GM21737 (cell line): Measurements from ENCODE around the gene MACC1.

ENCODE experiments used
- ATAC-seq: cut with Tn5 transposase; IDR thresholded peaks from one replicate; pipeline ENCODE4 v1.9.1; 2021; ENCODE audit warnings: mild to moderate bottlenecking, moderate library complexity; ENCODE audit not compliant: unreplicated experiment

The MACC1 gene

GRCh38 chr7:20217193-20217948 is at the start of gene MACC1:
TSS of gene MACC1 (minus strand) at chr7:20217384. CDS start at chr7:20161862, 55,522 bp downstream.
- ATAC-seq: peak; percentile 52

- no peak for ATAC-seq
Observed at GRCh38 chr7:20264623-20265022, 47.4 kb upstream of the MACC1 start.

GRCh38 chr7:20260223-20260622 is 43.0 kb upstream of the MACC1 start:
- no peak for ATAC-seq

- no peak for ATAC-seq
Observed at GRCh38 chr7:20257212-20257611, 40.0 kb upstream of the MACC1 start.

- no peak for ATAC-seq
Observed at GRCh38 chr7:20249920-20250319, 32.7 kb upstream of the MACC1 start.

- ATAC-seq: no peak
Observed at GRCh38 chr7:20249376-20249775, 32.2 kb upstream of the MACC1 start.

- no peak for ATAC-seq
Observed at GRCh38 chr7:20246236-20246635, 29.1 kb upstream of the MACC1 start.

GRCh38 chr7:20244334-20245120 is 27.3 kb upstream of the MACC1 start:
- no peak for ATAC-seq

GRCh38 chr7:20241911-20242261 is 24.7 kb upstream of the MACC1 start:
- ATAC-seq: peak; percentile 31

GRCh38 chr7:20241194-20241910 is 24.2 kb upstream of the MACC1 start:
- no peak for ATAC-seq

- ATAC-seq: peak; percentile 33
Observed at GRCh38 chr7:20240080-20240926, 23.1 kb upstream of the MACC1 start.

- ATAC-seq: peak; percentile 83
Observed at GRCh38 chr7:20238754-20239324, 21.7 kb upstream of the MACC1 start.

GRCh38 chr7:20238194-20238753 is 21.1 kb upstream of the MACC1 start:
- ATAC-seq: no peak

- no peak for ATAC-seq
Observed at GRCh38 chr7:20237464-20238193, 20.4 kb upstream of the MACC1 start.

- no peak for ATAC-seq
Observed at GRCh38 chr7:20236790-20237189, 19.6 kb upstream of the MACC1 start.

- ATAC-seq: no peak
Observed at GRCh38 chr7:20236043-20236442, 18.9 kb upstream of the MACC1 start.

- ATAC-seq: no peak
Observed at GRCh38 chr7:20235288-20235687, 18.1 kb upstream of the MACC1 start.

GRCh38 chr7:20233362-20233761 is 16.2 kb upstream of the MACC1 start:
- no peak for ATAC-seq

- ATAC-seq: no peak
Observed at GRCh38 chr7:20232848-20233247, 15.7 kb upstream of the MACC1 start.
